GM12878 (cell line): ENCODE results near the gene DLG2. TPM values are rescaled to one million over a fixed set of nuclear protein-coding genes. Genes with fewer than 3 reads are reported as not detected.

ENCODE experiments used
- ATAC-seq: fragments of 200-7000 bp; cut with Tn5 transposase; 3 replicates; pipeline ENCODE4 v1.9.1; 2020; ENCODE audit warnings: mild to moderate bottlenecking, moderate library complexity
- BruUV-seq: library from RNA; stranded (reverse); fragments of 400-500 nt; replicated peaks from 2 replicates; lab custom pipeline; 2021; lab: Mats Ljungman, UMichigan
- CTCF ChIA-PET: fragments of 300-600 bp; sonication (Branson Sonifier 250); formaldehyde crosslinking; extraction: SDS; loops from one replicate; lab custom pipeline; 2021; ENCODE audit warnings: inconsistent platforms; lab: Yijun Ruan, JAX
- POLR2A ChIA-PET: fragments of 350-600 bp; formaldehyde crosslinking; extraction: SDS; loops from one replicate; lab custom pipeline; 2021; ENCODE audit warnings: inconsistent platforms; lab: Charles Lee
- RAD21 ChIA-PET: fragments of 300-600 bp; sonication (Branson Sonifier 250); formaldehyde crosslinking; loops from one replicate; lab custom pipeline; 2023; ENCODE audit warnings: antibody characterized with exemption; ENCODE audit not compliant: unreplicated experiment; lab: Charles Lee
- SMC1A ChIA-PET: fragments of 300-600 bp; sonication (Branson Sonifier 250); formaldehyde crosslinking; loops from one replicate; lab custom pipeline; 2023; ENCODE audit not compliant: unreplicated experiment, uncharacterized antibody; lab: Charles Lee
- DNase-seq: peaks from one replicate; pipeline ENCODE4 v3.0.0-alpha.2; 2011; ENCODE audit warnings: low read depth, low spot score
- FAIRE-seq: peaks from 3 replicates; lab custom pipeline; 2011; peaks lifted over from hg19 to GRCh38; lab: Jason Lieb, UNC
- H2AFZ ChIP-seq: 2 replicates; pipeline ENCODE4 v1.6.0; 2011; ENCODE audit warnings: low read depth, low read length, control low read depth; ENCODE audit not compliant: control insufficient read depth
- H3K27ac ChIP-seq: 2 replicates; pipeline ENCODE4 v1.5.1; 2011; ENCODE audit warnings: control low read depth; ENCODE audit not compliant: control insufficient read depth, insufficient read depth
- H3K27me3 ChIP-seq, 2 experiments: replicated peaks in 1 of 2; 2 replicates each; pipeline versions ENCODE4 v1.6.0 to v1.6.1; 2011; ENCODE audit warnings: low read length in 1 of 2; ENCODE audit not compliant: control insufficient read depth in 2 of 2, insufficient read depth in 2 of 2
- H3K36me3 ChIP-seq, 2 experiments: 2 replicates each; pipeline ENCODE4 v1.5.1; 2011; ENCODE audit warnings: low read length in 1 of 2; ENCODE audit not compliant: control insufficient read depth in 2 of 2, insufficient read depth in 2 of 2
- H3K4me1 ChIP-seq: 2 replicates; pipeline ENCODE4 v1.6.1; 2011; ENCODE audit warnings: mild to moderate bottlenecking, low read length, moderate library complexity, mixed read lengths; ENCODE audit not compliant: control insufficient read depth, insufficient read depth
- H3K4me2 ChIP-seq: 2 replicates; pipeline ENCODE4 v1.6.0; 2011; ENCODE audit warnings: control low read depth; ENCODE audit not compliant: control insufficient read depth, insufficient read depth
- H3K4me3 ChIP-seq: fragments of 200-600 bp; sonication (generic); 2 replicates; pipeline ENCODE4 v1.5.1; 2016
- H3K79me2 ChIP-seq: 2 replicates; pipeline ENCODE4 v1.6.0; 2011; ENCODE audit warnings: low read length; ENCODE audit not compliant: control insufficient read depth, insufficient read depth
- H3K9ac ChIP-seq: 2 replicates; pipeline ENCODE4 v1.8.0; 2011; ENCODE audit warnings: low read length, control low read depth, mixed read lengths; ENCODE audit not compliant: control insufficient read depth, insufficient read depth
- H3K9me3 ChIP-seq: replicated peaks from 3 replicates; pipeline ENCODE4 v1.5.1; 2011; ENCODE audit warnings: mild to moderate bottlenecking, low read length; ENCODE audit not compliant: control insufficient read depth, insufficient read depth
- H4K20me1 ChIP-seq: 2 replicates; pipeline ENCODE4 v1.6.0; 2011; ENCODE audit not compliant: control insufficient read depth, insufficient read depth
- CBX3 ChIP-seq: fragments of 200-600 bp; sonication (generic); IDR thresholded peaks from 2 replicates; pipeline ENCODE4 v1.6.1; 2016; ENCODE audit warnings: low read depth, borderline replicate concordance
- FOXK2 ChIP-seq: fragments of 450-650 bp; IDR thresholded peaks from 2 replicates; pipeline ENCODE4 v1.6.1; 2017; ENCODE audit warnings: mild to moderate bottlenecking, moderate library complexity
- HDAC2 ChIP-seq: fragments of 200-600 bp; sonication (generic); IDR thresholded peaks from 2 replicates; pipeline ENCODE4 v1.6.1; 2017
- JUND ChIP-seq: IDR thresholded peaks from 2 replicates; pipeline ENCODE4 v1.6.1; 2012; ENCODE audit warnings: low read depth, mild to moderate bottlenecking, low read length, improper control_type of control experiment, moderate library complexity
- NR2C1 ChIP-seq: fragments of 450-650 bp; IDR thresholded peaks from 2 replicates; pipeline ENCODE4 v1.6.1; 2017; ENCODE audit warnings: antibody characterized with exemption, mild to moderate bottlenecking, moderate library complexity
- POLR2AphosphoS5 ChIP-seq: IDR thresholded peaks from 2 replicates; pipeline ENCODE4 v1.6.1; 2011; ENCODE audit warnings: mild to moderate bottlenecking, low read length, inconsistent platforms
- RB1 ChIP-seq: fragments of 450-650 bp; formaldehyde crosslinking; IDR thresholded peaks from 2 replicates; pipeline ENCODE4 v1.6.1; 2017; ENCODE audit warnings: mild to moderate bottlenecking, borderline replicate concordance
- RELA ChIP-seq: fragments of 450-650 bp; IDR thresholded peaks from 2 replicates; pipeline ENCODE4 v1.8.0; 2014; ENCODE audit warnings: borderline replicate concordance; ENCODE audit not compliant: partially characterized antibody
- TCF3 ChIP-seq: IDR thresholded peaks from 2 replicates; pipeline ENCODE4 v1.6.1; 2012; ENCODE audit warnings: low read depth, mild to moderate bottlenecking, low read length, borderline replicate concordance; ENCODE audit not compliant: insufficient read depth
- TCF7 ChIP-seq: IDR thresholded peaks from 2 replicates; pipeline ENCODE4 v1.6.1; 2014; ENCODE audit warnings: antibody characterized with exemption, borderline replicate concordance
- in situ Hi-C: fragments of 300-500 bp; cut with MboI; formaldehyde crosslinking; loops from 9 replicates; pipeline ENCODE4 v1.14.3; 2018; ENCODE audit warnings: mixed read lengths
- intact Hi-C: fragments of 100-400 bp; cut with micrococcal nuclease; formaldehyde crosslinking; loops from one replicate; pipeline ENCODE4 v1.14.2; 2022; ENCODE audit not compliant: unreplicated experiment
- polyA plus RNA-seq, 11 experiments: library from polyadenylated mRNA; depleted of rRNA in 4 of 11; unstranded in 6 of 11; stranded (reverse) in 5 of 11; fragments of >200 nt; fragmentation: Nextera tagmentation in 4 of 11; fragmentation: Illumina TruSeq in 1 of 11; extraction: Ambion mirVana in 4 of 11; extraction: Trizol in 1 of 11; gene quantifications; 1 replicate in 1 of 11; 2 replicates in 10 of 11; pipeline versions ENCODE4 v1.2.1 to v1.2.3, GENCODE V29; 2011 to 2016; ENCODE audit warnings: inconsistent platforms in 2 of 11, missing spikeins in 2 of 11, low read depth in 1 of 11
- total RNA-seq, 4 experiments: library from RNA; depleted of rRNA in 3 of 4; stranded (reverse); fragments of >200 nt in 3 of 4; fragmentation: Illumina TruSeq in 1 of 4; extraction: Trizol in 1 of 4; gene quantifications; 2 replicates each; pipeline versions ENCODE4 v1.2.1 to v1.2.3, GENCODE V29; 2013 to 2021
- TF ChIP-seq, protein P1 (sequence below): fragments of 450-650 bp; IDR thresholded peaks from 2 replicates; pipeline ENCODE4 v1.6.1; 2016; ENCODE audit warnings: mild to moderate bottlenecking
- TF ChIP-seq, protein P2 (sequence below): IDR thresholded peaks from 2 replicates; pipeline ENCODE4 v1.6.1; 2011; ENCODE audit warnings: borderline replicate concordance, low read depth, mild to moderate bottlenecking, moderate library complexity, low read length; ENCODE audit not compliant: insufficient read depth, poor library complexity, severe bottlenecking

Gene DLG2
- total and polyA plus RNA-seq, 10 of the 15 experiments (the other 5 are each of a cell fraction or from before 2014, with no cell fraction given), result 0.09 to 0.98 (median 0.35) TPM

DNA sequence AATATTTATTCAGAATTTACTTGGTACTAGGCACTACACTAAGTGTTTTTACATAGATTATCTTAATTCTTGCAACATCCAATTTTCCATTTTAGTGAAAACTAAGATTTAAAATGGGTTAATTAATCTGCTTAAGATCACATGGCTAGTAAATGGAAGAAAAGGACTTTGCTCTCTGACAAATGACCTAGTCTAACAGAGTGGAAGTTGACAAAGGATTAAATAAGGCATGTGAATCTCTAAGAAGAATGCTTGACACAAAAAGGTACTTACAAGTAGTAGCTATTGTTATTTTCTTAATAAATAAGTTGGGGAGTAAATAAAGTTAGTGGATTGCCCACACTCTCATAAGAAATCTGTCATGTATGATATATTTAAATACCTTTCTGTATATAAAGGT is 584.8 kb downstream of the DLG2 start:
- in situ Hi-C loops (no loop called here), intact Hi-C loops (no loop called here)
- FAIRE-seq (no peak), ATAC-seq (no peak), DNase-seq (no peak)
- H3K9ac ChIP-seq, result no peak overlapping the region
- no TSS peak for BruUV-seq
- H3K4me3 ChIP-seq, result no peak overlapping the region
- no peaks in the 10 kb centered on the region for H3K36me3 ChIP-seq
- no peaks in the 10 kb centered on the region for H4K20me1 ChIP-seq
- no peak overlapping the region for H3K4me2 ChIP-seq
- no peak overlapping the region for H2AFZ ChIP-seq
- H3K4me1 ChIP-seq, result no peaks in the 10 kb centered on the region
- POLR2A ChIA-PET, result no interaction called here
- no peak overlapping the region for H3K27ac ChIP-seq
- TF ChIP-seq RB1, result no peak
- TF ChIP-seq, protein P1, sequence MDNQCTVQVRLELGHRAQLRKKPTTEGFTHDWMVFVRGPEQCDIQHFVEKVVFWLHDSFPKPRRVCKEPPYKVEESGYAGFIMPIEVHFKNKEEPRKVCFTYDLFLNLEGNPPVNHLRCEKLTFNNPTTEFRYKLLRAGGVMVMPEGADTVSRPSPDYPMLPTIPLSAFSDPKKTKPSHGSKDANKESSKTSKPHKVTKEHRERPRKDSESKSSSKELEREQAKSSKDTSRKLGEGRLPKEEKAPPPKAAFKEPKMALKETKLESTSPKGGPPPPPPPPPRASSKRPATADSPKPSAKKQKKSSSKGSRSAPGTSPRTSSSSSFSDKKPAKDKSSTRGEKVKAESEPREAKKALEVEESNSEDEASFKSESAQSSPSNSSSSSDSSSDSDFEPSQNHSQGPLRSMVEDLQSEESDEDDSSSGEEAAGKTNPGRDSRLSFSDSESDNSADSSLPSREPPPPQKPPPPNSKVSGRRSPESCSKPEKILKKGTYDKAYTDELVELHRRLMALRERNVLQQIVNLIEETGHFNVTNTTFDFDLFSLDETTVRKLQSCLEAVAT, result no peak
- TF ChIP-seq, protein P2, sequence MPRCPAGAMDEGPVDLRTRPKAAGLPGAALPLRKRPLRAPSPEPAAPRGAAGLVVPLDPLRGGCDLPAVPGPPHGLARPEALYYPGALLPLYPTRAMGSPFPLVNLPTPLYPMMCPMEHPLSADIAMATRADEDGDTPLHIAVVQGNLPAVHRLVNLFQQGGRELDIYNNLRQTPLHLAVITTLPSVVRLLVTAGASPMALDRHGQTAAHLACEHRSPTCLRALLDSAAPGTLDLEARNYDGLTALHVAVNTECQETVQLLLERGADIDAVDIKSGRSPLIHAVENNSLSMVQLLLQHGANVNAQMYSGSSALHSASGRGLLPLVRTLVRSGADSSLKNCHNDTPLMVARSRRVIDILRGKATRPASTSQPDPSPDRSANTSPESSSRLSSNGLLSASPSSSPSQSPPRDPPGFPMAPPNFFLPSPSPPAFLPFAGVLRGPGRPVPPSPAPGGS, result no peak
- no peak for TF ChIP-seq JUND
- no peak for TF ChIP-seq NR2C1
- TF ChIP-seq CBX3, result no peak
- TF ChIP-seq HDAC2, result no peak
- no peak for TF ChIP-seq FOXK2
- TF ChIP-seq POLR2AphosphoS5, result no peak
- no peak for TF ChIP-seq TCF3
- no peak for TF ChIP-seq TCF7
- no peak for TF ChIP-seq RELA
- TF ChIP-seq, all 136 proteins: peak for 0
- Histone ChIP-seq H3K9me3 (no peaks in the 10 kb centered on the region), H3K79me2 (no peaks in the 10 kb centered on the region), H3K27me3 (no peaks in the 10 kb centered on the region)
- ChIA-PET RAD21 (no interaction called here), CTCF (no interaction called here), SMC1A (interaction anchor here (0.9 to 1.5 kb wide), 2 partner anchors 85 to 113 kb away, joined by 3 read pairs; no protein-coding TSS in a partner anchor)
